ENCODE results near the gene CALCOCO2. TPM values are rescaled to one million over a fixed set of nuclear protein-coding genes. Genes with fewer than 3 reads are reported as not detected.
"Not testable (repeated sequence)": the region's sequence is repeated elsewhere in the genome, so short reads cannot be mapped to it uniquely, and the experiment has no call there.

CALCOCO2 gene, protein sequence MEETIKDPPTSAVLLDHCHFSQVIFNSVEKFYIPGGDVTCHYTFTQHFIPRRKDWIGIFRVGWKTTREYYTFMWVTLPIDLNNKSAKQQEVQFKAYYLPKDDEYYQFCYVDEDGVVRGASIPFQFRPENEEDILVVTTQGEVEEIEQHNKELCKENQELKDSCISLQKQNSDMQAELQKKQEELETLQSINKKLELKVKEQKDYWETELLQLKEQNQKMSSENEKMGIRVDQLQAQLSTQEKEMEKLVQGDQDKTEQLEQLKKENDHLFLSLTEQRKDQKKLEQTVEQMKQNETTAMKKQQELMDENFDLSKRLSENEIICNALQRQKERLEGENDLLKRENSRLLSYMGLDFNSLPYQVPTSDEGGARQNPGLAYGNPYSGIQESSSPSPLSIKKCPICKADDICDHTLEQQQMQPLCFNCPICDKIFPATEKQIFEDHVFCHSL
- 9.0 TPM for total RNA-seq

DNA sequence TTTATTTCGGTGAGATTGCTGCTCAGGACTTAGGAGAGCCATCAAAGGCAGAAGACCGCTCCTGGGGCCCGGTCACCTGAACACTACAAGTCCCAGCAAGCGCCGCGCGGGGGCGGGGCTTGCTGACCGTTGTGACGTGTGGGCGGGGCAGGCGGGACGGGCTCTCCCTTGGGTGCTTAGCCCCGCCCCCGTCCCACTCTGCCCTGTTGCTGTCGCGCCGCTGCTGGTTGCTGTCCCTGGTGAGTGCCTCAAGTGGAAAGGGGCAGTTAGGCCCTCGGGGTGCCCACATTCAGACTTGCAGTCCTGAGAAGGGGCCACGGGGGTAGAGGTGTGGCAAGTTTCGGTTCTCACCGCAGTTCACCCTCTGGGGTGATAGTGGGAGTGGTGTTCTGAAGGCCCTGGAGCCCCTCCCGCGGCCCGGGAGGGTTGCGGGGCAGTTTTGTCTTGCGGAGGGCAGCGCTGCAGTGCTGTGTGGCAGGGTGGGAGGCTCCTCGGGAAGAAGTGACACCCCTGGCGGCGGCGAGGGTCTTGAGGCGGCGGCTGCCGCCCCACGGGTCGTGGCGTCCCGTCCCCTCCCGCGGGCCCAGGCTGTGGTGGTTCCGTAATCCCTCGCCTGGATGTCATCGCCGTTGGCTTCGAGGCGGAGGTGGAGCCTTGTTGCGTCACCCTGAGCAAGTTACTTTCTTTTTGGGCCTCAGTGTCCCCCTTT lies at the start of gene CALCOCO2:
Gene CALCOCO2 (plus strand): TSS at position 196 of the 709 bp plus-strand sequence. CDS start 10,673 bp downstream, outside the sequence.
- FAIRE-seq (no peak), DNase-seq (ENCODE audit: low spot score in 2 of 2) (peak; percentile 90 to 96)

DNA sequence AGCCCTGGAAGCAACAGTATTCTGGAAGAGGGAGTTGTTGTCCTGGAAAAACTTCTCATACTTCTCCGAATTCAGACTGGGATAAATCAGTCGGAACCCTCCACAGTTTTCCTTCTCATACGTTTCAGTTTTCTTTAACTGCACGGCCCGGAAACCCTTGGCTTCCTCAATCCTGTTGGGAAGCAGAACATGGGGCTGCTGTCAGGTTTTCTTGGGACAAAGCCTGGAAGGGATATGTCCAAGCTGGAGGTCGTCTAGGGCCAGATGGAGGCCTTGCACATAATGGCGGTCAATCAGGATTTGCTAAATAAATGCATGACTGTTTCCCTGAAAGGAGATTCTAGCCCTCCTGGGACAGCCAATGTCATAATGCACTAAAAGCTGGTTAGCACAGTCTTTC lies 43.0 kb upstream of the CALCOCO2 start:
- FAIRE-seq (no peak), DNase-seq (ENCODE audit: low spot score in 2 of 2) (no peak)

DNA sequence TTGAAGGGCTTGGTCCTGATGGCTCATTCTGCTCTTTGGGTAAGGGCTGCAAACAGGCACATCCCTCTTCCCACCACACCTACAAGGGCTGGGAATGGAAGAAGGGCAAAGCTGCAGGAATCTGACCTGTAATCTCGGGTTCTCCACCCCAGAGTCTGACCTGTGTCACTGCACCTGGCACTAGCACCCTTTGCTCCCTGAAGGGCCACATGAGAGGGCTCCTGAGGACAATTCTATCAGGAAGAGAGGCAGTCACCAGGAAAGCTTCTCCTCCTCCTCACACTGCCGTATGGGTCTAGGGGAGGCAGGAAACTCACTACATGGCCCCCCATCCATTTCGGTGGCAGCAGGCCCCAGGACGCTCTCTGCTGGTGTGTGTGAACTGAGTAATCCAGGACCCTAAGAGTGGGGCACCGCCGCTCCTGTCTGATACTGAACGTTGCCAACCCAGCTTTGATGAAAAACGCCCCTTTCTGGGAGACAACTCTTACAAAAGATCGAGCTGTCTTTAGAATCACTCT lies 40.2 kb upstream of the CALCOCO2 start:
- no peak for DNase-seq (ENCODE audit: low spot score in 2 of 2)
- FAIRE-seq: no peak

DNA sequence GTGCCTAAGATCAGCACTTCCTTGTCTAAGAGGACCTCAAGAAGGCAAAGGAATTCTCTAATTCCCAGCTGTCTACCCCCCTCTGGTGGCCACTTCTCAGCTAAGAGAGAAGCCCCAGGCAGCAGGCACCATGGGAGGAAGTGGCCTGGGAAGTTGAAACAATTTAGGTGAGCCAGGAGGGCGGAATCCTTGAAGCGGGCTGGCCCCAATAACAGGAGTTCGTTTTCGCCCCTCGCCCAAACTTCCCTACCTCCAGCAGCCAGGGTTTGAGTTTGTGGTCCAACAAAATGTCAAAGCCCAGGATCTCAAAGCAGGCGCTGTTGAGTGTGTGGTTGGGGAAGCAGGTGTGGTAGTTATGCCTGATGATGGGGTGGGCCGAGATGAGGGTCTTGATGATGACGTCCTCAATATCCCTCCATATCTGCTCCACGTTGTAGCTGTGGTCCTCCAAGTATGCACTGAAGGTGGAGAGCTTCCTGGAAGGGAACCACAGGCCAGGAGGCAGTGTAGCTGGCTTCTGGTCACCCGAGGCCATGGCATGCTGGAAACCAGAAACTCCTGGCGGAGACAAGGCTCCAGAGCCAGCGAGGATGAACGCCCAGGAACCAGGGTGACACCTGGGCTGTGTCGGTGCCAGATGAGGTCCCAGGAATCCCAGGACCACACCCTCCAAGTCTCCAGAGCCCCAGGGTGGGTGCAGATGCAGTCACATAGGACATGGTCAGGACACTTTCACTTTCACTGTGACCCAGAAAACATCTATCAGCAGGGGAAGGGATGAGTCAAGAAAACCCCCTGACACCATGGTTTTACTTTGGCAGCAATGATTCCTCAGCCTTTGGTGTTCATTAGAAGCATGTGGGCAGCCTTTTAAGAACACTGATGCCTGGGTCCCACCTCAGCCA lies 39.5 kb upstream of the CALCOCO2 start:
- FAIRE-seq (no peak), DNase-seq (ENCODE audit: low spot score in 2 of 2) (peak; percentile 24 to 53)

DNA sequence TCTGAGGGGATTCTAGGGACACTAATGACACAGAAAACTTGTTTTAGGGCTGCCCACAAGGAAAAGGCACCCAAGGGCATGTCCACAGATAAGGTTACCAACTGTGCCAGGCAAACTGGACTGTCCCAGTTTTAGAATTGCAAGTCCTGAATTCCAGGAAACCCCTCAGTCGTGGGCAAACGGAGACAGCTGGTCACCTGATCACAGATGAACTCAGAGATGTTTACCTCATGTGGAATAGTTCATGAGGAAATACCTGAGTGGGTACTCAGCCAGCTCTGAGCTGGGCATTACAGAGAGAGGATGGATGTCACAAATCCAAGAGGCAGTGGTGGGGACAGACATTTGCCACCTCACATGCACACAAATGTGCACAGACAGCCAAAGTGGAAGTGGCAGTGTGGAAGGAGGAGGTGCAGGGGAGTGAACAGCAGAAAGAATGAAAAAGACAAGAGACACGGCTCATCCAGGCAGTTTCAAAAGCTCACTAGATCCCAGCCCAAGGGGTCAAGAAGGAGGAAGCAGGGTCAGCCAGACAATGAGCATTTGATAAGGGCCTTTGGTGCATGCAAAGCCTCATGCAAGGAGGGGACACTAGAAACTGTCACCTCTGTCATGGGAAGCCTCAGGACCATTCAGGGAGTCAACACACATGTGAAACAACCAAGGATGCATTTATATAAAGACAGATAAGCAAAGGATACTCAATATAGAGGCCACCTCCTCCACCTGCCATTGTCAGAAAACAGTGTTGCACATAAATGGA lies 38.6 kb upstream of the CALCOCO2 start:
- FAIRE-seq: no peak
- no peak for DNase-seq (ENCODE audit: low spot score in 2 of 2)

DNA sequence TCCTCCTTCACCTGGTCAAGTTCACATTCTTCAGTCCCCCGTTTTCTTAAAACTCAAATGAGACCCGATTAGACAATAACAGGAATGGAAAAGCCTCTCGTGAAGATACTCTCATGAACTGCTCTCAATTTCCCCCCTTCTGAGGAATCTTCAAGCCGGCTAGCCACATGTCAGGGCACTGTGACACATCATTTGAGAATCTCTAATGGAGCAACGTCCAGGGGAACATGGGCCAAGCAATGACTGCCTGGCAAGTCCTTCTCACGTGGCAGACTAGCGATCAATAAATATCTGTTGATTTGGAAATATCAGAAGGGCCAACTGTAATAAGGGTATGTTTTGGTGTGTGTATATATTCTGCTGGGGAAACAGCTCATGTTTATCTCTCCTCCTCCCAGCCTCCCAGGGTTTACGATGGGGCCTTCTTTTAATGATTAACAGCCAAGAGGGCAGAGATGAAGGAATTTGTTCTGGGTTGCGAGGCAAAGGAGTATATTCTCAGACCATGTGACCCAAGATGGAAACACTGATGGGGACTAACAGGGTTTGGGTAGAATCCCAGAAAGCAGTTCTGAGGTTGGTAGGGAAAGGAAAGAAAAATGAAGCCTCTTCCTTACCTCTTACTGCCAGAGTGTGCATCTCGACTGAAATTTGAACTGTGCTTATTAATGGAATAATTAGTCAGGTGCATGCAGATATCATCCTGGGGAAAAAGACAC lies 35.2 kb upstream of the CALCOCO2 start:
- FAIRE-seq: no peak
- DNase-seq (ENCODE audit: low spot score in 2 of 2): no peak

DNA sequence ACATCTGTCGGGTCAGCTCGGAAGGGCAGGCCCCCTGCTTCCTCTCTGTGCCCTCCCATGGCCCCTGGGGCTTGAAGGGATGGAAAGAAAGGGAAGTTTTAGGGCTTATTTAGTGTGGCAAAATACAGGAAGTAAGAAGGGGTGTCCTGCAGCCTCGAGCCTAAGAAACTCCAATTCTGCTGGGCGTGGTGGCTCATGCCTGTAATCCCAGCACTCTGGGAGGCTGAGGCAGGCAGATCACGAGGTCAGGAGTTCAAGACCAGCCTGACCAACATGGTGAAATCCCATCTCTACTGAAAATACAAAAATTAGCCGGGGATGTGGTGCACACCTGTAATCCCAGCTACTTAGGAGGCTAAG lies 34.7 kb upstream of the CALCOCO2 start:
- not testable (repeated sequence) for DNase-seq (ENCODE audit: low spot score in 2 of 2); FAIRE-seq

DNA sequence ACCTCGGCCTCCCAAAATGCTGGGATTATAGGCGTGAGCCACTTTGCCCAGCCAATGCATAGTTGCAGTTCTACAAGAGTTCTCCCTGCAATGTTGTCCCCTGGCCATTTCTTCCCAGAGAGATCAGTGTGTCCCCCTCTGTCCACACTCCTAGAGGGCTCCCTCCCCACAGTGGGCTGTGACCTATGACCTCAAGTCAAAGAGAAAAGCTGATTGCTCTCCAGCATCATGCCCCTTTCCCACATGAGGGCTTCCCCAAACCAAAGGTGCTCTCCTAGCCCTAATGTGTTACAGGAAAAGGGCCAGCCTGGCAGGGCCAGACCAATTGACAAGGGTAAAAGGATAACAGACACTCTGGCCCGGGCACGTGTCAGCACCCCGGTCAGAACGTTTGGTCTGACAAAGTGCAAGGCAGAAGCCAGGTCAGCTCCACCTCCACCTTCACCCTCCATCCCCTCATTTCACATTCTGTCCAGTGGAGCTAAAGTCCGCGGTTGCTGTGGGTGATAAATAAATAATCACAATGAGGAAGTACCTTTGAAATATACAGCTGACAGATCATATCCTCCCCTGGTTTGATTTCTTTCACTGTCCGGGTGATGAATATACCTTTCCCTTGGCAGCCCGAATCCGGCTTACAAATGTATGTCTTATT lies 31.6 kb upstream of the CALCOCO2 start:
- no peak for FAIRE-seq
- DNase-seq (ENCODE audit: low spot score in 2 of 2): no peak

DNA sequence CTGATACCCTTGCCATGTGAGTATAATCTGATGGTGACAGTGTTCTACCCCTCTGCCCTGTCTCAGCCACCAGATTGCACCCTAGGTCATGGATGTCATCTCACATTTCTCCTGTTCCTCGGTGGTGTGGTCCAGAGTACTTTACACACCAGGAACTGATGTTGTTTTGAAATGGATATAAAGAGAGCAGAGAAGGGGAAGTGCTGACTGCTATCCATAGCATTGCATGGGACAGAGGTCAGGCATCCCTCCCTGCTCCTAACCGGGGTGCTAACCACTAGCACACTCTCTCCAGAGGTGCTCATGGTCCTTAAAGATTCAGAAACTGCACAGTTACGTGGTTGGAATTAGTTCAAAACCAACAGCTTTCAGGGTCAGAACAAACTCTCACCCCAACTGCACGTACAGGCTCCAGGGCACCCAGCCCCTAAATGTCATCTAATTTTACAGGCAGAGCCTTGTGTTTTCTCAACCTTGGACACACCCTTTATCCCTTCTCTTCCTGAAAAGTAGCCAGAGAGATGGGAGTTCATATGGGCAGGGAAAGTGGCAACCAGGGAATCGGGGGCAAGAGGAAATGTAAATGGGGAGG lies 30.1 kb upstream of the CALCOCO2 start:
- DNase-seq (ENCODE audit: low spot score in 2 of 2): no peak
- FAIRE-seq: no peak

DNA sequence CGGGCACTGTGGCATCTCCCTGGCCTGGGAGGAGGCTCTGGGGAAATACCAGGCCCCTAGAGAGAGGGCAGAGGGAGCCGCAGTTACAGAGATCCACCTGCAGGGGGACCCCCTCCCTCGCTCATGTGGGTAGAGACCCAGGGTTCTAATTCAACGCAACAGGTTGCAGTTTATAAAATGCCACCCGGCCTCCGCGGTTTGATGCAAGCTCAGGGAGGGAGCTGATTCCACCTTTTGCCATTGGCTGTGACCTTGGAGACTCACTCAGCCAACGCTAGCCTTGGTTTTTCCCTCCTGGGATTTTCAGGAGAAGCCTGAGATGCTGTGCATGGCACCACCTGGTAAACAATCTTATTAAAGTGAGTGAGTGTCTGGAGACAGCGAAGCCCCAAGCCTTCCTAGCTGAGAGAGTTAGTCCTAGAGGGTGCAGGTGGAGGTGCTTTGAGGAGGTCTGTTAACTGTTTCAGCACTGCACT lies 25.9 kb upstream of the CALCOCO2 start:
- FAIRE-seq (no peak), DNase-seq (ENCODE audit: low spot score in 2 of 2) (peak in 1 of 2 donors; percentile 68)

DNA sequence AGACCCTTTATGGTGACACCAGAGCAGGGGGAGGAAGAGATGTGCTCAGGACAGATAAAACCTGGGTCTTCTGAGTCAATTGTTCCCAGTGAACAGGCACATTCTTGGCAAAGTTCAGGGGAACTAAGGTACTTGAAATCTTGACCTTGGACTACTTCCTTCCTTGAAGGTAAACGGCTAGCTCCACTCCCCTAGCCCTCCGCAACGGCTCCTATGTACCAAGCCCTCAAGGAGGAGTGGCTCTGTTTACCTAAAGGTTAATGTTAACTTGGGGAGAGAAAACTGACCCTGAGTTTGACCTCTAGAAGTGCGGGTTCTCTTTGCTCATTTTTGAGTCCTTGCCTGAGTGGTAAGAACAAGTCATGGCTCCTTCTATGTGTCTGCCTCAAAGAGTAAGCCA lies 21.7 kb upstream of the CALCOCO2 start:
- DNase-seq (ENCODE audit: low spot score in 2 of 2) (no peak), FAIRE-seq (no peak)

DNA sequence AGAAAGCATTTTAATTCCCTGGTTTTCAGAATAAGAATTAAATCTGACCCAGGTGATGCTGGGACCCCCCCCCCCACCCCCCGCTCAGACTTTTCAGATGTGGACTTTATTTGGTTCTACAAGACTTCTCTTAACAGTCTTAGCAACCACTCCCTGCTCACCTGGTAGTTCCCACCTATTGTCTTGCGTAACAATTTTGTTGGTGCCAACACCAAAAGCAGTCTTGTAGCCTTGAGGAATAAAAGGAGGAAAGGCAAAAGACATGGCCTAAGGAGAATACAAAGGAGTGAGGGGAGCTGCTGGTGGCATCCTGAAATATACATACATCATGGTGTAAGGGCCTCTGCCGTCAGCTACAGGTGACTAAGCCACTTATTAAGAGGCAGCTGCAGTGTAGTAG lies 18.8 kb upstream of the CALCOCO2 start:
- FAIRE-seq: no peak

DNA sequence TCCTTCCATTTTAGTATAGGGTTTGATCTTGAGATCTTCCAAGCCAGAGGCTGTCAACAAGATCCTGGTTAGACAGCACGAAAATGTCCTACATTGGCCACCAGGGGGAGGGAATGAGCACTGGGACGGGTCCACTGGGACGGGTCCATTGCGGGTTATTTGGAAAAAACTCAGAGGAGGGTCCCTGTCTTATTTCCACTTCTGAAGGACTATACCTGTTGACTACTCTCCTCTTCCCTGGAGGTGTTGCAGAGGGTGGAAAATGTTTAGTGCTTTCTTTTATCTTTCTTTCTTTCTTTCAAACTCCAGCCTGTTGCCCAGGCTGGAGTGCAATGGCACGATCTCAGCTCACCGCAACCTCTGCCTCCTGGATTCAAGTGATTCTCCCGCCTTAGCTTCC lies 16.3 kb upstream of the CALCOCO2 start:
- DNase-seq (ENCODE audit: low spot score in 2 of 2): peak in 1 of 2 donors; percentile 68
- FAIRE-seq: no peak

More for the DNA sequence above, 18.8 kb upstream of the CALCOCO2 start:
- DNase-seq (ENCODE audit: low spot score in 2 of 2): no peak

DNA sequence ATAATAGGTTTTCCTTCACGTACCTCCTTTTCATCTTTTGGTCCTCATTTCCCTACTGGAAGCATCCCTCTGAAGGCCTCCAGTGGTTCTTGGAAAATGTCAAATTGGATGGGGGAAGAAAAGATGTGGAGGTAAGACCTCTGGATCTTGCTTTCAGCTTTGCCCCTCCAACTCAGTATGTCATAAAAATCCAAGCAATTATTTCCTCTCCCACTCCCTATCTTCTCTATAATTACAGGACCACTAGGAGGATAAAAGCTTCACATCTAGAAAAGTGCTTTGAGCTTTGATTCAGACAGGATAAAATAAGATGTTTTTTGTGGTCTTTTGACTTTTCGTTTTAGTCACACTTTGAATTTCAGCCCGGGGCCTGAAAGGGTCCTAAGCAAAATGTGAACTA lies 15.5 kb upstream of the CALCOCO2 start:
- FAIRE-seq: no peak
- no peak for DNase-seq (ENCODE audit: low spot score in 2 of 2)

DNA sequence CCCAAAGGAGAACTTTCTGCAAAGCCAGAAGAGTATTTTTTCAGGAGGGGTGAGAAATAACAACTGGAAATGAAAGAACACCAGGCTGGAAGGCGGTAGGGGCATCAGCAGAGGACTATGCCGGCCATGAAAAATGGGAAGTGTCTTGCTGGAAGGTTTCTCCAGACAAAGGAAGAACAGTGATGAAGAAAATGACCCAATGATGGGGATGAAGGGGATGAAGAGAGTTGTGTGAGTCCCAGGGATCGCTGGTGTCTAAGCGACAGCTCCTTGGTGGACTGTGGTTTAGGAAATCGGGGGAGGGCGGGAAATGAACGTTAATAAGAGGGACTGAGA lies 14.4 kb upstream of the CALCOCO2 start:
- FAIRE-seq: no peak
- DNase-seq (ENCODE audit: low spot score in 2 of 2): no peak

DNA sequence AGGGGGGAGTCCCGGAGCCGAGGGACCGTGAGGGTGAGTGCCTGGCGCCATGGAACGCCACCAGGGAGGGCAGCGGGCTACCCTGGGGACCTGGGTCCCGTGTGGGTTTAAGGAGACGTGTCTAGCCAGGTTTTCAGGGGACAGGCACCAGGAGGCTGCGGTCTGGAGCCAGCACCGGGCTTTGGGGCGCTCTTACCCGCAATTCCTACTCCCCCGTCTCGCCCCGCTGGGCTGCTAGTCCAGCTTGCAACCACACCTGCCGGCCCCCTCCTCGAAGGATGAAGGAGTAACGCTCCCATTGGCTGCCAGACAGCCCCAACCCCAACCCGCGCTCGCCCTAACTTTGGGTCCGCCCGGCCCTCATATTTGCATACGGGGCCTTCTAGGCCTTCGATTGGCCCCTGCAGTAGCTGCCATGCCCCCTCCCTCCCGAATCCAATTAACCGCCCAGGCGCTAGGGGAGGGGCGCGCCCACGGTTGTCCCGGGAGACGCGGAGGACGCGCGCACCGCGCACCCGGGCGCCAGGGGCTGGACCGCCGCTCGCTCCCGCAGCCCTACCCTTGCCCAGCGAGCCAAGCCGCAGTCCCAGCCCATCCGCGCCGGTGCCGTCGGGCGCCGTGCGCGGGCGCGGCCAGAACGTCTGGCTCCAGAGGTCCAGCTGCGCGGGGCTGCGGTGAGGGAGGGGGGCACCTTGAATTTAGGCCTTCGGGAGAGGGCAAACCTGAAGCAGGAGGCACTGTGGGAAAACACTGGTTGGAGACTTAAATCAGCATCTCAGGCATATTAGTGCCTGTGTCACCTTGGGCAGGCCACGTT lies 13.9 kb upstream of the CALCOCO2 start, which contains the start of gene TTLL6:
Gene TTLL6 (minus strand): TSS at position 456 of the 817 bp plus-strand sequence. CDS start 157 bp downstream, at position 299.
- DNase-seq (ENCODE audit: low spot score in 2 of 2): peak; percentile 77 to 81
- FAIRE-seq: no peak

DNA sequence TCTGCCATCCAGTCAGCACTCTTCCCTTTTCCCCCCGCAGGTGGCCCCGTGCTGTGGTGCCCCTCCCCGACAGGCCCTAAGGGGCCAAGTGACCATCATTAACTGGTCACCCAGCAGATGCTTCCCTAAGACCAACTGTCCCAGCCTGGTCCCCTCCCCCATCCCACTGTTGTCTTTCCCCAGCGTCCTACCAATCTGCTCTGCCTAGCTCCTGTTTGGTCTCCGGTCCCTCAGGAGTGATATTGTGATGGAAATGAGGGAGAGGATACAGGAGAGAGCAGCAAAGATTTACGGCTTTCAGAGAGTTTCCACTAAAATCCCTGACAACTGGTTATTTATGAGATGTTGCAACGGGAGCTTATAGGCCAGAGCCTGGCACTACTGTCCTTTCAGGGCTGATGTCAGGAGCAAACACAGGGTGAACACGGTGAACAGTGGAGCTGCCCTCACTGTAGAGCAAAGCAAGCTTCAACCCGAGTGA lies 12.4 kb upstream of the CALCOCO2 start:
- no peak for DNase-seq (ENCODE audit: low spot score in 2 of 2)
- no peak for FAIRE-seq

Measured in frontal cortex (tissue), 4 donors.